SIG-M5 (cell line): ENCODE results near the gene BDH2.

ENCODE experiments used
- DNase-seq: peaks from one replicate; lab custom pipeline; 2025; lab: John Stamatoyannopoulos, UW

BDH2 gene

GRCh38 chr4:103099691-103100392 lies at the start of gene BDH2:
TSS of gene BDH2 (minus strand) at chr4:103099834. CDS start at chr4:103096254, 3,580 bp downstream.
- DNase-seq: peak; percentile 89

DNA sequence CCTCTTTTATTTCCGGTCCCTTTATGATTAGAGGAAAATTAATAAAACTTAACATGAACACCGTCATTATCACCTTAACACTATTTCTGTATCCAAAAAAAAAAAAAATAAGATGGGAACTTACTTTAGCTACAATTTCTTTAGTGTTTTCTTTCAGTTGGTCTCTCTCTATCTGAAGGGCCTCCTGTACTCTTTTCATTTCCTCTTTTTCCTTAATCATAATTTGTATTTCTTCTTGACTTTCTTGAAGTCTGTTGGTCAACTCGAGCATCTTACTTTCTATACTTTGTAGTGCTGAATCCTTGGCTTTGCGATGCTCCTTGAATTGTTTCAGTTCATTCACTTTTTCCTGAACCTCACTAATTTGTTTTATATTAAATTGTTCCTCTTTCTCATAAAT lies 45.3 kb upstream of the BDH2 start:
- DNase-seq: no peak

DNA sequence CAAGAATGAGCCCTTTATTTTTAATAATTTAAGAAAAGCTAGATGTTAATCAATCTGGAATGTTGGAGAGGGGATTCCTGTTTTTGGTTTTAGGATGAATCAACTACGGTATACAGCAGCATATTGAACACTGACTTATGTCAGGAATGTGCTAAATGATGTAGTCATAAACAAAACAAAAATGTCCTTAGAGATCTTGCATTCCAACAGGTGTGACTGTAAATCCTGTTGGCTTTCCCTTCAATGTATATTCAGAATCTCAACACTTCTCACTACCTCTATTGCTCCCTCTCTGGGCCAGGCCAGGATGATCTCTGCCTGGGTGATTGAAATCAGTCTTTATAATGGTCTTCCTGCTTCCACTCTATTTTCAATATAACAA lies 37.8 kb upstream of the BDH2 start:
- no peak for DNase-seq

DNA sequence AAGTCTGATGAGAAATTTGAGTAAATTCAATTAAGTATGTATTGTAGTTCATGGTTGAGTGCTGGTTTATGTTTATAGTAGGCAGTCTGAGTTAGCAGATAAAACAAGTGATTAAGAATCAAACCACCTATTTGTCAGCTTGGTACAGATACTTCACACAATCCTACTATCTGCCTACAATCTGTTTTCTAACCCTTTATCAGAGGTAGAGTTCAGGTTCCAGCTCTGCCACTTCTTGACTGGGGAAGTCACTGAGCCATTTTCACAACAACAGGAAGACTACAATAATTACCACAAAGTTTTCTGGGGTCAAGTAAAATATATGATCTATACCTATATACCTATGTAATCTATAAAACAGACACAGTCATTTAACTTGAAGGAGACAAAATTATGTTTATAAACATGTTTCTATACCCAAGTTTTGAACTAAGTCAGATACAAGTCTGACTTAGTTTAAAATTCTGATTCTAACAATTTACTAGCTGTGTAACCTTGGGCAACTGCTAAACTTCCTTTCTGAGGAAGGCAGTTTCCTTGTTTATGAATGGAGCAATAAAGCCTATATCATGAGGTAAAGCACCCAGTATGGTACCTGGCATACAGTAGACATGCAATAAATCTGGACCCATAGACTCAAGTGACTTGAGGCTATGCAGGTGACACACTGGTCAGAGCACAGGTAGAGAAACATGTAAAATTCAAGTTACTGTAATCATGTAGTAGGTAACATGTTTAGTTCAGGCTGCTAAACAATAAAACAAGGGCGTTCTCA lies 37.2 kb upstream of the BDH2 start:
- no peak for DNase-seq

GRCh38 chr4:103129174-103129573 lies 29.5 kb upstream of the BDH2 start:
- no peak for DNase-seq

GRCh38 chr4:103126126-103126525 lies 26.5 kb upstream of the BDH2 start:
- DNase-seq: no peak

- no peak for DNase-seq
Observed at GRCh38 chr4:103123114-103123513, 23.5 kb upstream of the BDH2 start.

GRCh38 chr4:103118166-103118565 lies 18.5 kb upstream of the BDH2 start:
- DNase-seq: no peak

DNA sequence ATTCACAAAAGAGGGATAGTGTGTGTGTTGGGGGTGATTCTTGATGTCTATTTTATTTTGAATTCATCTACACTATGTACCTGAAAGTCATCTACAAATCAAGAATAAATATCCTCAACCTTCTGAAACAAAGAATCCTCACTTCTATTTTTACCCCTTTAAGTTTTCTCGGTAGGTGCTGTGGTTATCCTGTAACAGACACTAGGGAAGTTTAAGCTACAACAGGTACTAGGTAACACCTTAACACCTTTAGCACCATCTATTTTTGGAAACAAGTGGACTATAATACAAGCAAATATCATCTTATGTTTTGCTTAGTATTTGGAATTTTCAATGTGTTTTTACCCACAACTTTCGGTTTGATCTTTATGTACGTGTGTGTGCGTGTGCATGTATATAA lies 12.0 kb upstream of the BDH2 start:
- no peak for DNase-seq

GRCh38 chr4:103108542-103108941 lies 8.9 kb upstream of the BDH2 start:
- DNase-seq: no peak

DNA sequence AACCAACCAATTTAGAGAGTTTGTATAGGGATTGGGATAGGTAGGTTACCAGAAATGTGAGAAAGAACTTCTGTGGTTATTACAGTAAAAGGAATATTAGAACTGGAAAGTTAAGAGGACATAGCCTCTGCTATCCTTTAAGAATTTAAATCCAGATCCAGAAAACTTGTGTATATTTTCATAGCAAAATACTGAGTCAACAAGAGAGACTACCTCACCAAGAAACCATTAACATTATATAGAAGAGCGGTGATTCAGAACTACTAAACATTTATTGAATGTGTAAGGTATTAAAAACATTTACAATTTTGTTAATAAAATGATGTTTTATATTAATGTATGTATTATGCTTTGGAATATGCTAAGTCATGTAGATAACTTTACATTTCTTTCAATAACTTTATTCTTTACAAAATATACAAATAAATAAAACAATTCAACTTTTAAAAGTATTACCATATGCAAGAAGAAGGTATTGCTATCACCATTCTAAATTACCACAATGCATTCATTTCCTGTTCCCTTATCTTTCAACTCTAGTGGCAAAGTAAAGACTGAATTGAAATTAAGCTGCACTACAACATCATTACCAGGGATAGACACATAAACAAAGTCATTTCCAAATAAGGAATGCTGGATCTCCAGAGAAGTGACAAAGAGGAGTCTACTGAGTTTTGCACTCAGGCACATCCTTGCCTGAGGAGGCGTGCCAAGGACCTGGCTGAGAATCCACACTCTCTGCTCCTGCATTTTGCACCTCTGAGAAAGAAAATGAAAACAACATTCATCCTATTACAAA lies 6.1 kb upstream of the BDH2 start:
- DNase-seq: no peak

- no peak for DNase-seq
Observed at GRCh38 chr4:103104886-103105285, 5.3 kb upstream of the BDH2 start.

GRCh38 chr4:103100691-103101090 lies 1.1 kb upstream of the BDH2 start:
- DNase-seq: no peak

DNA sequence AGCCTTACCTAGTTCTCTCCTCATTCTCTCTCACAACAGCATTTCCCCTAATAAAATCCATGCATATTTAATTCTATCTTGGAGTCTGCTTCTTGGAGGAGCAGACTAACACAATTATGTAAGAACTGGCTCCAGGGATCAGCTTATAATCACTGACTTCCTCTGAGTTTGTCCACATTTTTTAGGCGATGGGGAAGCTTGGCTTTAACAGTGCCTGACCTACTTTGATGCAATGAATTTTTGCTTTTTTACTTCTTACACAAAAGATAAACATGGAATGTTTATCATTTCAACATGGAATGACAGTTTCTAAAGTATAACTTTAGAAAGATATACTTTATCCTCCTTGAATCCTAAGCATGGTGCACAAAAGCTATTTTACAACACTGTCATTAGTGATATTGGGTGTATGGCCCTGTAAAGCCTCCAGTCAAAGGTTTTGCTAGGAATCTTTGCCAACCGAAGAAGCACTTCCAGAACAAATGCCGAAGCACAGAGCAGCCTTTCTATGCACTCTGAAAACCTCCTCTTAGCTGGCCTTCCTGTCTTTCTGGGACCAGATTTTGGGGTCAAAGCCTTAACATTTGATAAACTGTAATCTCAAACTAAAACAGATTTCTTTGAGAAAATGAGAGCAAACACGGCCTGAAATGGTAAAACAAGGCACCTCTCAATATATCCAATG lies 736 bp downstream of the BDH2 start:
- no peak for DNase-seq

DNA sequence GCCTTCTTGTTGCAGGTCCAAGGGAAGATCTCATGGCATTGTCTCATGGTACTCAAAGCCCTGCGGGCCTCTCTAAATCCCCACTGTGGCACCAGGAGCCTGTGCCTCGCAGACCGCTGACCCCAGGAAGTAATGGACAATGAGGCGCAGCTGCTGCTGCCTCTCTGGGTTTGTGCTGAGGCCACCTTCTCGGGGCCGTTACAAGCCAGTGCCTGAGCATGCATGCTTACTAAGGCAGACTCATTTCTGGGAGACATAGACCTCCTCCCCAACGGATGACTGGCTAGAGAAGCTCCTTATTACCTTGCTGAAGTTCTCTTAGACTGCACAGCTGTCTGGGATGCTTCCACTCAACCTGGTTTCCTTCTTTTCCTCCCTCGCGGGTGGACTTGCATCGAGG lies 1.3 kb downstream of the BDH2 start:
- DNase-seq: no peak

GRCh38 chr4:103097112-103097511 lies 2.5 kb downstream of the BDH2 start:
- no peak for DNase-seq

- DNase-seq: no peak
Observed at GRCh38 chr4:103095080-103095479, 4.6 kb downstream of the BDH2 start.

DNA sequence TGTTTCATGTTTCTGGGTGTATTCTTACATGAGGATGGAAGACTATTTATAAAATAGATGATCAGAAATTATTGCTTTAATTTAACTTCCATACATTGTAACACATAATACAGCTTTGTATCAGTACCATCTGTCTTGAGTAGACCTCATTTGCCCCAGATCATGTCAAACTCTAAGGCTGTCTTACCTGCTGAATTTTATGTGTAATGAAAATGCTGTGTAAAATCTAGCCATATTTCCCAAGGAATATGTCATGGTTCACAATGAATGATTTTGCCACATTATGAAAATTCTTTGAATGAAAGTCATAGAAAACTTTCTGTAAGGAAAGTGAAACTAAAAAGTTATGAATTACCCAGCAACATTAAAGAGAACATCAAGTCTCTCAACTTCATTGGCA lies 7.4 kb downstream of the BDH2 start:
- DNase-seq: no peak

DNA sequence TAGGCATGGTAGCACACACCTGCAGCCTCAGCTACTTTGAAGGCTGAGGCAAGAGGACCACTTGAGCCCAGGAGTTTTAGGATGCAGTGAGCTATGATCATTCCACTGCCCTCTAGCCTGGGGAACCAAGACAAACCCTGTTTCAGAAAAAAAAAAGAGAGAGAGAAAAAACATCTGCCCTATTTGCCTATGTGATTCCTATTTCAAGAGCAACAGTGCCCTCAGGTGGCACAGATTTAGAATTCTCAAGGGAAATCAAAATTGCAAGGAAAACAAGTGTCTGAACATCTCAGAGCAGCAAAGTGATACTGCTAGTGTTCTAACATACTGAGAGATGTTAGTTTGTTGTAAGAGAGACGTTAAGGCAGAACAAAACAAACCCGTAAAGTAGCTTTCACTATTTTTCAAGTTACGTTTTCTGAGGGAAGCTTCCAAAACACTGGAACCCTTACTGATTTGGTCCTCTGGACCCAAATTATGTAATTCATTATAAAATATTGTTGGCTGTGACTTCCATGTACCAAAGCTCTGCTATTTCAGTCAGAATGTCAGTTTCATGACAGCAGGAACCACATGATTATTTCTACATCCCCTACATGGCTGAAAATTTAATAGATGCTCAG lies 7.9 kb downstream of the BDH2 start:
- no peak for DNase-seq

DNA sequence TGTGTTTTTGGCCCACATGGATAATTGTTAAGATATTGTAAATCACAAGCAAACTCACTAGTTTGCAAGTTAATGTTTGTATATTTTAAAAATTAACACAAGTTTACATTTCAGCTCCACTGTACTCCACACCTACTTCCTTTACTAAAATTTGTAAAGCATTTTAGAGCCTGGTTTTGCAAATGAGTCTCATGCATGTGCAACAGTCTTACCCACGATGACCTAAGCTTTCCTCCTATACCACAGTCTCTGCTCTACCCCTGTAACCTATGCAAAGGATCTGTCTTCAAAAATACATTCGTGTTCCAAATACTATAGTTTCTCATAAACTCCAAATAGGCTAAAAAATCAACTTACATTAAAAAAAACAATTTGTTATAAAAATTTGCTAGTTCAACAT lies 10.2 kb downstream of the BDH2 start:
- no peak for DNase-seq

GRCh38 chr4:103086551-103086950 lies 13.1 kb downstream of the BDH2 start:
- no peak for DNase-seq
